ENCODE data around the gene PTPRR. TPM values are rescaled to one million over a fixed set of nuclear protein-coding genes. Genes with fewer than 3 reads are reported as not detected.

The PTPRR gene
- total RNA-seq, 1 donor from 2014 or later, result 1.4 TPM

- TF ChIP-seq CTCF (IDR thresholded peaks at IDR 0.05; ENCODE audit: insufficient read depth, low read depth, low read length) (no peak), EZH2 (IDR thresholded peaks at IDR 0.05; ENCODE audit: insufficient read depth, low read length) (no peak)
These were observed 114.5 kb downstream of the PTPRR start for GRCh38 chr12:70806043-70806442.

GRCh38 chr12:70798016-70798783, 122.3 kb downstream of the PTPRR start:
- Histone ChIP-seq H3K4me3 (ENCODE audit: insufficient read depth, low read depth, low read length) (no peak overlapping the region), H3K27ac (ENCODE audit: low read depth, low read length) (no peak overlapping the region), H3K36me3 (ENCODE audit: insufficient read depth, low read length) (no peaks in the 10 kb centered on the region), H3K27me3 (ENCODE audit: insufficient read depth, low read length) (no peaks in the 10 kb centered on the region), H4K20me1 (ENCODE audit: insufficient read depth, low read length) (no peaks in the 10 kb centered on the region), H3K9ac (ENCODE audit: low read length) (no peak overlapping the region), H3K79me2 (ENCODE audit: insufficient read depth, low read length) (no peaks in the 10 kb centered on the region), H3K9me3 (ENCODE audit: insufficient read depth, low read depth, low read length) (no peaks in the 10 kb centered on the region), H2AFZ (ENCODE audit: low read depth, low read length) (no peak overlapping the region), H3K4me2 (ENCODE audit: low read length) (no peak overlapping the region), H3K4me1 (ENCODE audit: insufficient read depth, low read length) (no peaks in the 10 kb centered on the region)
- FAIRE-seq (no peak), DNase-seq (ENCODE audit: low read depth) (no peak)
- H3K4me3 Mint-ChIP-seq (ENCODE audit: unreplicated experiment), result no peak overlapping the region
- H3K4me1 Mint-ChIP-seq (ENCODE audit: low read depth, unreplicated experiment), result no peaks in the 10 kb centered on the region
- H3K27me3 Mint-ChIP-seq (ENCODE audit: low read depth, unreplicated experiment), result no peaks in the 10 kb centered on the region
- no peaks in the 10 kb centered on the region for H3K9me3 Mint-ChIP-seq (ENCODE audit: unreplicated experiment)
- no peak overlapping the region for H3K27ac Mint-ChIP-seq (ENCODE audit: unreplicated experiment)
- no peaks in the 10 kb centered on the region for H3K36me3 Mint-ChIP-seq (ENCODE audit: low read depth, unreplicated experiment)
- TF ChIP-seq CTCF (IDR thresholded peaks at IDR 0.05; ENCODE audit: insufficient read depth, low read depth, low read length) (no peak), EZH2 (IDR thresholded peaks at IDR 0.05; ENCODE audit: insufficient read depth, low read length) (no peak)

More at GRCh38 chr12:70806043-70806442, 114.5 kb downstream of the PTPRR start:
- Histone ChIP-seq H3K27me3 (ENCODE audit: insufficient read depth, low read length) (no peaks in the 10 kb centered on the region), H3K9ac (ENCODE audit: low read length) (no peak overlapping the region), H3K9me3 (ENCODE audit: insufficient read depth, low read depth, low read length) (no peaks in the 10 kb centered on the region), H3K27ac (ENCODE audit: low read depth, low read length) (no peak overlapping the region), H2AFZ (ENCODE audit: low read depth, low read length) (no peak overlapping the region), H4K20me1 (ENCODE audit: insufficient read depth, low read length) (no peaks in the 10 kb centered on the region), H3K79me2 (ENCODE audit: insufficient read depth, low read length) (no peaks in the 10 kb centered on the region), H3K4me2 (ENCODE audit: low read length) (no peak overlapping the region), H3K4me3 (ENCODE audit: insufficient read depth, low read depth, low read length) (no peak overlapping the region), H3K36me3 (ENCODE audit: insufficient read depth, low read length) (no peaks in the 10 kb centered on the region), H3K4me1 (ENCODE audit: insufficient read depth, low read length) (no peaks in the 10 kb centered on the region)
- Mint-ChIP-seq H3K27ac (ENCODE audit: unreplicated experiment) (no peak overlapping the region), H3K4me3 (ENCODE audit: unreplicated experiment) (no peak overlapping the region), H3K4me1 (ENCODE audit: low read depth, unreplicated experiment) (no peaks in the 10 kb centered on the region), H3K9me3 (ENCODE audit: unreplicated experiment) (peaks cover 9% of the 10 kb centered on the region), H3K27me3 (ENCODE audit: low read depth, unreplicated experiment) (no peaks in the 10 kb centered on the region), H3K36me3 (ENCODE audit: low read depth, unreplicated experiment) (no peaks in the 10 kb centered on the region)
- no peak for DNase-seq (ENCODE audit: low read depth)
- no peak for FAIRE-seq

GRCh38 chr12:70796989-70797388, 123.5 kb downstream of the PTPRR start:
- Histone ChIP-seq H2AFZ (ENCODE audit: low read depth, low read length) (no peak overlapping the region), H3K4me3 (ENCODE audit: insufficient read depth, low read depth, low read length) (no peak overlapping the region), H3K36me3 (ENCODE audit: insufficient read depth, low read length) (no peaks in the 10 kb centered on the region), H3K27me3 (ENCODE audit: insufficient read depth, low read length) (no peaks in the 10 kb centered on the region), H3K9ac (ENCODE audit: low read length) (no peak overlapping the region), H3K79me2 (ENCODE audit: insufficient read depth, low read length) (no peaks in the 10 kb centered on the region), H4K20me1 (ENCODE audit: insufficient read depth, low read length) (no peaks in the 10 kb centered on the region), H3K9me3 (ENCODE audit: insufficient read depth, low read depth, low read length) (no peaks in the 10 kb centered on the region), H3K27ac (ENCODE audit: low read depth, low read length) (no peak overlapping the region), H3K4me1 (ENCODE audit: insufficient read depth, low read length) (no peaks in the 10 kb centered on the region), H3K4me2 (ENCODE audit: low read length) (no peak overlapping the region)
- no peak for FAIRE-seq
- DNase-seq (ENCODE audit: low read depth), result no peak
- Mint-ChIP-seq H3K9me3 (ENCODE audit: unreplicated experiment) (no peaks in the 10 kb centered on the region), H3K36me3 (ENCODE audit: low read depth, unreplicated experiment) (no peaks in the 10 kb centered on the region), H3K27ac (ENCODE audit: unreplicated experiment) (no peak overlapping the region), H3K27me3 (ENCODE audit: low read depth, unreplicated experiment) (no peaks in the 10 kb centered on the region), H3K4me1 (ENCODE audit: low read depth, unreplicated experiment) (no peaks in the 10 kb centered on the region), H3K4me3 (ENCODE audit: unreplicated experiment) (no peak overlapping the region)
- no peak for TF ChIP-seq EZH2 (IDR thresholded peaks at IDR 0.05; ENCODE audit: insufficient read depth, low read length)
- no peak for TF ChIP-seq CTCF (IDR thresholded peaks at IDR 0.05; ENCODE audit: insufficient read depth, low read depth, low read length)
